PFSK-1 (cell line): ENCODE data around the gene EGFLAM.

Source experiments
- FOXP2 ChIP-seq: optimal IDR thresholded peaks from 2 replicates; pipeline ENCODE3; 2011; ENCODE audit warnings: borderline replicate concordance, control low read depth, inconsistent platforms; ENCODE audit not compliant: insufficient read depth; ENCODE audit errors: extremely low read length, extremely low read depth
- POLR2AphosphoS5 ChIP-seq: IDR thresholded peaks from 2 replicates; pipeline ENCODE4 v1.6.1; 2012; ENCODE audit warnings: low read depth, mild to moderate bottlenecking, control low read depth, low read length, moderate library complexity
- SIN3A ChIP-seq: IDR thresholded peaks from 2 replicates; pipeline ENCODE4 v1.6.1; 2012; ENCODE audit warnings: mild to moderate bottlenecking, low read length, moderate library complexity, borderline replicate concordance; ENCODE audit not compliant: insufficient read depth
- TAF1 ChIP-seq: IDR thresholded peaks from 2 replicates; pipeline ENCODE4 v1.6.1; 2012; ENCODE audit warnings: low read length, control low read depth, borderline replicate concordance; ENCODE audit not compliant: insufficient read depth
- TF ChIP-seq, protein P1 (sequence below), 2 experiments: IDR thresholded peaks; 2 replicates each; pipeline versions ENCODE4 v1.6.1 to v1.8.0; 2011 to 2012; ENCODE audit warnings: low read depth in 2 of 2, low read length in 2 of 2, control low read depth in 1 of 2, inconsistent platforms in 1 of 2, mild to moderate bottlenecking in 1 of 2, moderate library complexity in 1 of 2; ENCODE audit not compliant: insufficient read depth in 1 of 2

The EGFLAM gene

DNA sequence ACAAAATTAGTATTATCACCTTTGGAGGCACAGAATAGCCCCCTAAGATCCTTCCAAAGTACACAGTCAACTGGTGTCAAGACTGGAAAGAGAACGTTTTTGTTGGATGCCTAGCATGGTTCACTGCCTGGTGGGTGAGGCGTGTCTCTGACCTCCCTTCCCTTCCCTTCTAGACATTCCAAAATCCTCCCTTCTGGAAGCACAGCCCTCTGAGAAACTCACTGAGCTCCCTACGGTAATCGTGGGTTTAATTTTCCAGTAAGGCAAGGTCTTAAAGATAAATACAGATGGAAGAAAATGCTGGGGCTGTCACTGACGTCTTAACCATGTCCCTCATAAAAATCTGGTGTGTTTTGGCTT is 159.3 kb downstream of the EGFLAM start:
- TF ChIP-seq FOXP2 (no peak), POLR2AphosphoS5 (no peak), SIN3A (no peak), TAF1 (no peak)
- TF ChIP-seq, protein P1, sequence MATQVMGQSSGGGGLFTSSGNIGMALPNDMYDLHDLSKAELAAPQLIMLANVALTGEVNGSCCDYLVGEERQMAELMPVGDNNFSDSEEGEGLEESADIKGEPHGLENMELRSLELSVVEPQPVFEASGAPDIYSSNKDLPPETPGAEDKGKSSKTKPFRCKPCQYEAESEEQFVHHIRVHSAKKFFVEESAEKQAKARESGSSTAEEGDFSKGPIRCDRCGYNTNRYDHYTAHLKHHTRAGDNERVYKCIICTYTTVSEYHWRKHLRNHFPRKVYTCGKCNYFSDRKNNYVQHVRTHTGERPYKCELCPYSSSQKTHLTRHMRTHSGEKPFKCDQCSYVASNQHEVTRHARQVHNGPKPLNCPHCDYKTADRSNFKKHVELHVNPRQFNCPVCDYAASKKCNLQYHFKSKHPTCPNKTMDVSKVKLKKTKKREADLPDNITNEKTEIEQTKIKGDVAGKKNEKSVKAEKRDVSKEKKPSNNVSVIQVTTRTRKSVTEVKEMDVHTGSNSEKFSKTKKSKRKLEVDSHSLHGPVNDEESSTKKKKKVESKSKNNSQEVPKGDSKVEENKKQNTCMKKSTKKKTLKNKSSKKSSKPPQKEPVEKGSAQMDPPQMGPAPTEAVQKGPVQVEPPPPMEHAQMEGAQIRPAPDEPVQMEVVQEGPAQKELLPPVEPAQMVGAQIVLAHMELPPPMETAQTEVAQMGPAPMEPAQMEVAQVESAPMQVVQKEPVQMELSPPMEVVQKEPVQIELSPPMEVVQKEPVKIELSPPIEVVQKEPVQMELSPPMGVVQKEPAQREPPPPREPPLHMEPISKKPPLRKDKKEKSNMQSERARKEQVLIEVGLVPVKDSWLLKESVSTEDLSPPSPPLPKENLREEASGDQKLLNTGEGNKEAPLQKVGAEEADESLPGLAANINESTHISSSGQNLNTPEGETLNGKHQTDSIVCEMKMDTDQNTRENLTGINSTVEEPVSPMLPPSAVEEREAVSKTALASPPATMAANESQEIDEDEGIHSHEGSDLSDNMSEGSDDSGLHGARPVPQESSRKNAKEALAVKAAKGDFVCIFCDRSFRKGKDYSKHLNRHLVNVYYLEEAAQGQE (IDR thresholded peaks at IDR 0.05; ENCODE audit: insufficient read depth in 1 of 2, low read depth in 2 of 2, low read length in 2 of 2), result no peak

DNA sequence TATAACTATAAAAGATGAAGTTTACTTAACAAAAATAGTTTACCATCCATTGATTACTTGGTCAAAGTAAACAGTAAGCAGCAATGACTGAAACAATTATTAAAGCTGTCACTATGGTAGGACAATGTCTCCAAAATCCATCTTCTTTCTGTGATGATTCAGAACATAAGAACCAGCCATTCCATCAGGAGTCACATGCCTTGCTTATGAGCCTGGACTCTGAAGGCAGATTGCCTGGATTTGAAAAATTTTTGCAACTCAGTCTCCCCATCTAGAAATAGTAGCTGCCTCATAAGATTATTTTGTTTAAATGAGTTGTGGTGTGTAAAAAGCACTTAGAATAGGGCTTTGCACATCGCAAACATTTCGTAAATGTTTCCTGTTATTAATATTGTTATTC is 161.9 kb downstream of the EGFLAM start:
- TF ChIP-seq TAF1 (no peak), SIN3A (no peak), FOXP2 (no peak), POLR2AphosphoS5 (no peak)
- TF ChIP-seq, protein P1 (IDR thresholded peaks at IDR 0.05; ENCODE audit: insufficient read depth in 1 of 2, low read depth in 2 of 2, low read length in 2 of 2), result no peak

DNA sequence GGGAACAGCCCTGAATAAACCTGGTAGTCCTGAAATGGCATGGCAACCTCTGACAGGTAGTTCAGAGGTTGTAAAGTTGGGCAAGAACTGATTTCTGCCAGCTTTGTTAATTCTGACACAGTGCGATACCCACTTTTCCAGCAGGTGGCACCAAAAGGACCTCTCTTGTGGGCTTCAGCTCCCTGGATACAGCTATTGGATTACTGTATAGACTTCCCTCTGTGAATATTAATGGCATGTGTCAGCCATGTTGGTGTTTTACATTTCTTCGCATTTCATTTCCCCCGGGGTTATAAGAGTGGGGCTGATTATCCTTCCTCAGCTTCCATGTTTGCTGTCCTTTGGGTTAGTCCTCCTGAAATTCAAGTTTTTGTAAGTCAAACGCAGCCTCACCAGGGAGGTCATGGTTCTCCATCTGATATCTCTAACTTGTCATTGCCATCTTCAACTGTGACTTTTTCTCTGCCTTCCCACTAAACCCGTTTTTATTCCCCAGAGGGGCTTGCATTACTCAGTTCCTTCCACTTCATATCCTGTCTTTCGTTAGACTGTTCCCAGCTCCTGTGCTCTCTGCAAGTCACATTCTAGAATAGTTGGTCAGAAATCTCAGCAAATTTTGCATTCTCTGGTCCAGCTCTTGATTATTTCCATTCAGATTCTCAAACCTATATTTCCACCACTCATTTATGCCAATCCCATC is 162.5 kb downstream of the EGFLAM start:
- TF ChIP-seq, protein P1 (IDR thresholded peaks at IDR 0.05; ENCODE audit: insufficient read depth in 1 of 2, low read depth in 2 of 2, low read length in 2 of 2), result no peak
- no peak for TF ChIP-seq FOXP2
- no peak for TF ChIP-seq SIN3A
- TF ChIP-seq POLR2AphosphoS5, result no peak

DNA sequence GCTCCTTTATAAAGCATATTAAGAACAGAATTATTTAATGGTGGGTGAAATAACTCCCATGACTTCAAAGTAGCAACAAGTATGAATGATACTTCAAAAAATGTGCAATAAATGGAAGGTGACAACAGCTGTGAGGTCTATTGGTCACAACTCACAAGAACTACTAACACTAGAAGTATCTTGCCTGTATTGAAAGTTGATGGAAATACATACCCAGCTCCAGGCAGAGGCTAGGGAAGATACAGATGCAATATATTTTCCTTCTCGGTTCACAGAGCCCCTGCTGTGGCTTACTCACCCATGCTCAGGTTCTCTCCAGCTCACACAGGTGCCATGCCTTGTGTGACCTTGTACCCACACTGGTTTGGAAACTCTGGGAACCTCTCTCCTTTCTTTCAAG is 164.3 kb downstream of the EGFLAM start:
- TF ChIP-seq, protein P1 (IDR thresholded peaks at IDR 0.05; ENCODE audit: insufficient read depth in 1 of 2, low read depth in 2 of 2, low read length in 2 of 2), result no peak
- no peak for TF ChIP-seq SIN3A
- no peak for TF ChIP-seq POLR2AphosphoS5
- no peak for TF ChIP-seq TAF1
- TF ChIP-seq FOXP2, result no peak
